GM19395 (cell line): ENCODE measurements around the gene KLHDC7A.

Source experiments
- ATAC-seq: cut with Tn5 transposase; IDR thresholded peaks from one replicate; pipeline ENCODE4 v1.9.1; 2021; ENCODE audit warnings: mild to moderate bottlenecking, moderate library complexity; ENCODE audit not compliant: unreplicated experiment

KLHDC7A gene

DNA sequence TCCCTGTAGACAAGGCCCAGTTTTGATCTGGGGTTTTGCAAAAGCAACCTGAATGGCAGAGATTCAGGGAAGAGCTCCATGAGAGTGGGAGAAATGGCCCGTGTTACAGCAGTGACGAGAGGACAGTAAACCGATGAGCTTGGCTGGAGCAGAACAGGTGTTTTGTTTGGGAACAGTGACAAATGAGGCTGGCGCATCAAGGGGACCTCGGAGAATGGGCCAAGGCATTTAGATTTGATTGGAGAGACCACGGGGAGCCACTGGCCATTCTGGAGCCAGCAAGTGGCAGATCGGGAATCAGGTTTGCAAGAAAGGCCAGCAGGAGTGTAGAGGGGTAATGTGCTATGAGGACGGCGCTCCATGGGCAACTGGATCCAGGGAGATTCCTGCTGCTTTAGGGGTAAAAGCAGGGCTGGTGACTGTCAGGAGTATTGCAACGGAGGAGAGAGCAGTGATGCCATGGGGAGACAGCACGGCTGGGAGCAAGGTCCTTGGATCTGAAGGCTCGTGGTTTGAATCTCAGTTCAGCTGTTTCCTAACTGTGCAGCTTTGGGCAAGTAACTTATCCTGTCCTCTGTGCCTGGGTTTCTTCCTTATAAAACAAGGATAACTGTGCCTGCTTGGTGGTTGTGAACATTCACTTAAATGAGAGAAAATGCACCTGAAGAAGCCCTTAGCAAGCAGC is 9.9 kb upstream of the KLHDC7A start:
- ATAC-seq = no peak

DNA sequence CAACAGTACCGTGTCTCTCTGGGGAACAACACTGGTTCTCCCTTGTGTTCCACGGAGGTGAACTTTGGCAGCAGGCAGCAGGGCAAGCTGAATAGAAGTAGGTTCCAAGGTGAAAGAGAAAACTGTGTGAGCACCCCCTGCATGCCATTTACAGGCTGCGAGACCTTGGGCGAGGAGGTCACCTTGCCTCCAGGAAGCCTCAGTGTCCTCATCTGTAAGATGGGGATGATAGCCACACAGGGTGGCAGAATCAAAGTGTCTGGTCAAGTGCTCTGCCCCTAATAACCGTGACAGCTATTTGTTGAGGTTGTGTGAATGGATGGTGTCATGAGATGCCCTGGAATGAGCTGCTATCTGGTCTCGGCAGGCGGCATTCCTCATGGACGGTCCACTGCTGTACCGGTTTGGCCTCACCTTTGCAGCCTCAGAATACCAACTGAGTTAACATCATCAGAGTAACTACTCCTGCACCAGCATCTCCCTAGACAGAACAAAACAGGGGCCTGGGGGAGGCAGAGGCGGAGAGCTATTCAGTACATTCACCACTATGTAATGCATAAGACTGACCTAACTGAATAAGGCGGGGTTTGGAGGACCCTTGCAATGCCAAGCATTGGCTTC is 7.4 kb upstream of the KLHDC7A start:
- ATAC-seq = no peak

DNA sequence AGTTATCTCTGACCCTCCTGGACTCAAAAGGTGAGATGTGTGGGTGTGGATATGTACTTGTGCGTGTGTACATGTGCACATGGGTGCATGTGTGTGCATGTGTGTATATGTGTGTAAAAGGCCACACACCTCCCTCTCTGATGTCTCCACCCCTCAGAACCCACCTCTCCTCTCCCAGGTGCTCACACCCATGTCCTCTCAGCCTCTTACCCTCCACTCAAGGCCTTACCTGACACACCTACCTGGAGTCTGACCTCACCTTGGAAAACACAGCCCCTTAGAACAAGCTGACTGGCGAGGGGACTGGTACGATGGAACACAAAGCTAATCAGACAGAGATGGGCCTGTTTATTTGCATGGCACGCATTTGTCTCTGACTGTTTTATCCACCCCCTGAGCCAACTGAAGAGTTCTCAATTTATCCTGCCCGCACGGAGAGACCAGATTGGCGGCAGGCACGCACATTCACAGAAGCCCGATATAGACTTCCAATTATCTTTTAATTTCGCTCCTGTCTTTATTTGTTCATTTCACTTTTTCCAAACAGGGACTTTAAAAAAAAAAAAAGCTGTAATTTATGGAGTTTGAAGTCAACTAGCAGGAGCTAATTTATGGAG is 6.1 kb upstream of the KLHDC7A start:
- ATAC-seq = no peak

DNA sequence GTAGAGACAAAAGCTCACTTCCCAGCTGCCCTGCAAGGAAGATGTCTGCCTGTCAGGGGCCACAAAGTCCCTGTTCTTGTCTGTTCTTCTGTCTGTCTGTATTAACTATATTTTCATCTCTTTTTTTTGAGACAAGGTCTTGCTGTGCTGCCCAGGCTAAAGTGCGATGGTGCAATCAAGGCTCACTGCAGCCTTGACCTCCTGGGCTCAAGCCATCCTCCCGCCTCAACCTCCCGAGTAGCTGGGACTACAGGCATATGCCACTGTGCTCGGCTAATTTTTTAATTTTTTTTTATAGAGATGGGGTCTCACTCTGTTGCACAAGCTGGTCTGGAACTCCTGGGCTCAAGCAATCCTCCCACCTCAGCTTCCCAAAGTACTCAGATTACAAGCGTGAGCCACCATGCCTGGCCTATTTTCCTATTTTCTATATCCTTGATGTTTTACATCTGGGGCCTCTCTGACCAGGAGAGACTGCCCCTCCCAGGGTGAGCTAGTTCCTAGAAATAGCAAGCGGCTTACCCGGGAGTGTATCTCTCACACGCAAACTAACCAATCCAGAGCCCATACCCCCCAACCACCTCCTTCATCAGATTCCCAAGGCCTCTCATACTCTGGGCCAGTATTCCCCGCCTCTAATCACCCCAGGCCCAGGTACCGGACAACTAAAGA is 5.4 kb upstream of the KLHDC7A start:
- ATAC-seq = no peak

DNA sequence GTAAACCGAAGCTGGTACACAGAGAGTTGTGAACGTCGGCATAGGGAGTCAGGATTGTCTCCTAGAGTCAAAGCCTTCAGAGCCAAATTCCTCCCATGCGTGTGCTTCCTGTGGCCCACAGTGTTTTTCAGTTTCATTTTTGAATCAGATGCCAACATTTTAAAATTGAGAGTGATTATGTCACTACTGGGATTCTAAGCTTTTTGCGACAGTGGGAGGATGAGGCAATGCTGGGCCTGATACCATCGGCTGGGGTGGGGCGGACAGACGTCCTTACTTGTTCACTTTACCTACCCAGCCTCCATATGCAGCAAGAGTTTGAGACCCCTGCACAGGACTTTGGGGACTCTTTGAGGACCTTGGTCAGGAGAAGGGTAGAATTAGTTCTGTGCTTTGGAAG is 1.3 kb upstream of the KLHDC7A start:
- no peak for ATAC-seq

DNA sequence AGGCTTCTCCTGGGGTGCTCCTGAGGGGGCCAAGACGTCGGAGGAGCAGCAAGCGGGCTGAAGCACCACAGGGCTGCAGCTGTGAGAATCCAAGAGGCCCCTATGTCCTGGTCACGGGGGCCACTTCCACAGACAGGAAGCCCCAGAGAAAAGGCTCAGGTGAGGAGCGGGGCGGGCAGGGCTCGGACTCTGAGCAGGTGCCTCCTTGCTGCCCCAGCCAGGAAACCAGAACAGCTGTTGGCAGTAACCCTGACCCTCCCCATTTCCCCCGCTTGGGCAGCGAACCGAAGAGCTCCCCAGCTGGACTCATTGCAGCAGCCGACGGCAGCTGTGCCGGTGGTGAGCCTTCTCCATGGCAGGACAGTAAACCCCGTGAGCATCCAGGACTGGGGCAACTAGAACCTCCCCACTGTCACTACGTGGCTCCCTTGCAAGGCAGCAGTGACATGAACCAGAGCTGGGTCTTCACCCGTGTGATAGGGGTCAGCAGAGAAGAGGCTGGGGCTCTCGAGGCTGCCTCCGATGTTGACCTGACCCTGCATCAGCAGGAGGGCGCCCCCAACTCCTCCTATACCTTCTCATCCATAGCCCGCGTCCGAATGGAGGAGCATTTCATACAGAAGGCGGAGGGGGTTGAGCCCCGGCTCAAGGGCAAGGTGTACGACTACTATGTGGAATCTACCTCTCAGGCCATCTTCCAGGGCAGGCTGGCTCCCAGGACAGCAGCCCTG is 625 bp downstream of the KLHDC7A start:
- ATAC-seq = no peak

DNA sequence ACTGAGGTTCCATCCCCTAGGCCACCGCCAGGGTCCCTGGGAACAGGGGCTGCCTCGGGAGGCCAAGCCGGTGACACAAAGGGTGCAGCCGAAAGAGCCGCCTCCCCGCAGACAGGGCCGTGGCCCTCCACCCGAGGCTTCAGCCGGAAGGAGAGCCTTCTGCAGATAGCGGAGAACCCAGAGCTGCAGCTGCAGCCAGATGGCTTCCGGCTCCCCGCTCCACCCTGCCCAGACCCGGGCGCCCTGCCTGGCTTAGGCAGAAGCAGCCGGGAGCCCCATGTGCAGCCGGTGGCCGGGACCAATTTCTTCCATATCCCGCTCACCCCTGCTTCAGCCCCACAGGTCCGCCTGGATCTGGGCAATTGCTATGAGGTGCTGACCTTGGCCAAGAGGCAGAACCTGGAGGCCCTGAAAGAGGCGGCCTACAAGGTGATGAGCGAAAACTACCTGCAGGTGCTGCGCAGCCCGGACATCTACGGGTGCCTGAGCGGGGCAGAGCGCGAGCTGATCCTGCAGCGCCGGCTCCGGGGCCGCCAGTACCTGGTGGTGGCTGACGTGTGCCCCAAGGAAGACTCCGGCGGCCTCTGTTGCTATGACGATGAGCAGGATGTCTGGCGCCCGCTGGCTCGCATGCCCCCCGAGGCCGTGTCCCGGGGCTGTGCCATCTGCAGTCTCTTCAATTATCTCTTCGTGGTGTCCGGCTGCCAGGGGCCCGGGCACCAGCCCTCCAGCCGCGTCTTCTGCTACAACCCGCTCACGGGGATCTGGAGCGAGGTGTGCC is 1.4 kb downstream of the KLHDC7A start:
- no peak for ATAC-seq

DNA sequence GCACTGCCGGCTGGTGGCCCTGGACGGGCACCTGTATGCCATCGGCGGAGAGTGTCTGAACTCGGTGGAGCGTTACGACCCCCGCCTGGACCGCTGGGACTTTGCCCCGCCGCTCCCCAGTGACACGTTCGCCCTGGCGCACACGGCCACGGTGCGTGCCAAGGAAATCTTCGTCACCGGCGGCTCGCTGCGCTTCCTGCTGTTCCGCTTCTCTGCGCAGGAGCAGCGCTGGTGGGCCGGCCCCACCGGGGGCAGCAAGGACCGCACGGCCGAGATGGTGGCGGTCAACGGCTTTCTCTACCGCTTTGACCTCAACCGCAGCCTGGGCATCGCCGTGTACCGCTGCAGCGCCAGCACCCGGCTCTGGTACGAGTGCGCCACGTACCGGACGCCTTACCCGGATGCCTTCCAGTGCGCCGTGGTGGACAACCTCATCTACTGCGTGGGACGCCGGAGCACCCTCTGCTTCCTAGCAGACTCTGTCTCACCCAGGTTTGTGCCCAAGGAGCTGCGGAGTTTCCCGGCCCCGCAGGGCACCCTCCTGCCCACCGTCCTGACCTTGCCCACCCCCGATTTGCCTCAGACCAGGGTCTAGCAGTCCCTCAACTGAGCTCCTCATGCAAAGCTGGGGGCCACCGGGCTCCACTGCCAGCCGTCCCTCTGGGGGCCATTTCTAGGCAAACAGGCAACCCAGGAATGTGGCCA is 2.1 kb downstream of the KLHDC7A start:
- ATAC-seq = no peak

DNA sequence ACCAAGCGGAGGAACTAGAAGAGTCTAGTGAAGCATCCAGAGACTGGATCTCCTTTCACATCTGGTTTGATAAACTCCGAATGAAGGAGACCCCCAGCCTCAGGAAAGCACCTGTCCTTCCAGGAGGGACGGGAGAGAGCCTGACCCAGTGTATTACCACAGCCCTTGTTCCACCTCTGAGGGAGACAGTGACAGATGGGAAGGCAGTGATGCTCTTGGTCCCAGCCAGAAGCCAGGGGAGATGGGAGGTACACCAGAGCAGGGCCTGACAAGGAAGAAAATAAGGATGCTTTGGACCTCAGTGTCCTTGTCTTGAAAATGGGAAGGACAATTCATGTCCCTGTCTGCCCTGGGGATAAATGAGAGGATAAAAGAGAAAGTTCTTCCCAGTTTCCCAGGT is 3.5 kb downstream of the KLHDC7A start:
- ATAC-seq = no peak

DNA sequence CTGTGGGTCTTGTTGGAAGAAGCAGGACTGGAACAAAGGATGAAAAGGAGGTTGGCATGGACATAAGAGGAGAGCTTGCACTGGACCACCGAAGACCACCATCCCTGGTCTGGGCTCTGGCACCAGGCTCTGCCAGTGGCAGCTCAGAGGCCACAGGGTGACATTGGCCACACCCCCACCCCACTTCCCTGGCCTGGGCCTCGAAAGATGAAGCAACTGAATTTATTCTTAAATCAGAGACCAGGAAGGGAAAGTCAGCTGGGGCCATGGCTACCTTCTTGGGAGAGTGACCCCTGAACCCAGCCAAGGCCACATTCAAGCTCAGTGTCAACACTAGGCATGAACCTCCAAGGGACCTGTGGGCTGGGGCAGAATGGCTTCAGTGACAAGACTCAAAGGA is 4.0 kb downstream of the KLHDC7A start:
- no peak for ATAC-seq

DNA sequence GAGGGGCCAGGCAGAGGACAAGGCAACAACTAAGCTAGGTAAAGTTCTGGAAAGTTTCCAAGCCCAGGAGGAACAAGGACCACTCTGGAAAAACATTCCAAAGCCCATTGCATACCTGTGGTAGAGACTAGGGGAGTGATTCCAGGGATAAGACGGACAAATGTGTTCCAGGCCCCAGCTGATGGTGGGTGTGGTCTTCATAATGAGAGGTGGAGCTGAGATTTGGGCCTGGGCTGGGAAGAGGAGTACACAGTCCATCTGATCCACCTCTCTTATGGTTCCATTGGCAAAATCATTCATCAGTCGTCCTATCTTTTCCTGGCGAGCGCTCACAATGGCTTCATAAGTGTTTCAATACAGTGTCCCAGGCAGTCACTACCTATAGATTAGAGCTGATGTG is 4.5 kb downstream of the KLHDC7A start:
- no peak for ATAC-seq

DNA sequence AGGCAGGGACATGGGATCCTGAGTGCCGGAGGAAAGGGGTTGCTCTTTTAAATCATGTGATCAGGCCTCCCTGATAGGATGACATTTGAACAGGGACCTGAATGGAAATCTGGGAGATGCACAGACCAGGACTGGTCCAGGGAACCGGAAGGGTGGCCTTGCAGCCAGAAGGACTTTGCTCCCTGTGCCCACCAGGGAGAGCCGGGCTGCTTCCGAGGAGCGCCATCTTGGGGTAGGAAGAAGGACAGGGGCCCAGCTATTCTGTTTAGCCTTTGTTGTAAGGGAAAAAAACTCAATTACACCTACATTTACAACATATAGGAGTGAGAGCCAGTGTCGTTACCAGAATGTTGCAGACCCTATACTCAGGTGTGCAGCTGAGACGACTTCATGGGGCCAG is 5.5 kb downstream of the KLHDC7A start:
- ATAC-seq = no peak

DNA sequence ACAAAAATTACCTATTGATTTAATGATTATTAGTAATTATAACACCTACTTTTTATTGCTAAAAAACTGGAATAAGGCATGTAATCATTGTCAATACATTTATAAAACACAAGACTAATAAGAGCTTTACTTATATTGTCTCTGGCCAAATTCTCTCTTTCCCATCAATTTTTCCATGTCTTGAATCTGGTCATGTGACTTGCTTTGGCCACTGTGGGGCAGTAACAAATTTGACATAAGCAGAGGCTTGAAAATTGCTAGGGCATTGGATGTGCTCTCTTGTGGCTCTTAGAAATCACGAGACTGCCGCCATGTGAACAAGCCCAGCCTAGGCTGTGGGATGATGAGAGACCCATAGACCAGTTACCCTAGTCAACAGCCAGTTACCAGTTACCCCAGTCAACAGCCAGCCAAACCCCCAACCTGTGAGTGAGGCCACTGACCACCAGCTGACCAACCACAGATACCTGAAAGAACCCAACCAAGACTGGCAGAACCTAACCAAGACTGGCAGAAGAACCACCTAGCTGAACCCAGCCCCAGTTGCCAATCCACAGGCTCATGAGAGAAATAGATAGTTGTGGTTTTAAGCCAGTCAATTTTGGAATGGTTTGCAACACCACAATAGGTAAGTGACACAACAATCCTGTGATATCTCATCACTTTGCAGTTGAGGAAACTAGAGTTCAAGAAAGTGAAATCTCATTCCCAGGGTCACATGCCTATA is 8.8 kb downstream of the KLHDC7A start:
- ATAC-seq = no peak

DNA sequence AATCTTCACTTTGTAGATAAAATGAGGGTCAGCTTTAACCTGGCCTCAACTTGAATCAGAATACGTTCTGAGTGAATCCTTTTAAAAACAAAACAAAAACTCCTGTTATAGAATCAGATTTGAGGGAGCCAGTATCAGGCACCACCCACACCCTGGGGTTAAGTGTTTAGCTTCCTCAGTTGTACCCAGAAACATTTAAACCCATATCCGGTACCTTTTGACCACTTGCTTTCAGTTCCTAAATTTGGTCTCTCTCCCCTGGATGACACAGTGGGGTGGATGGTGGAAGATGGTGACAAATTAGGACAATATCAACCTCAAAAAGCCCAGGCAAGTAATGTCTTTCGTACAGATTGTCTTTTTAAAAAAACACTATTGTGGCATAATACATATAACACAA is 10.4 kb downstream of the KLHDC7A start:
- ATAC-seq = no peak

DNA sequence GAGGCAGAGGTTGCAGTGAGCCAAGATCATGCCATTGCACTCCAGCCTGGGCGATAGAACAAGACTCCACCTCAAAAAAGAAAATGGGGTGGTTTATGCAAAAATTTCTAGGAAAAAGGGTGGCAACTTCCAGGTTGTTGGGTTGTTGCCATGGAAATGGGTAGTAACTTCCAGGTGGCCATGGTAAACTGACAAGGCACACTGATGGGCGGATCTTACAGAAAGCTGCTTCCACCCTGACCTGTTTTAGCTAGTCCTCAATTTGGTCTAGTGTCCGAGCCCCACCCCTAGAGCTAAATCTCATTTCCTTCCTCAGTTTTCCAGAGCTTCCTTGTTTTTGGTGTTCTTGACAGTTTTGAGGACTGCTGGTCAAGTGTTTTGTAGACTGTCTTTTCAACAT is 13.6 kb downstream of the KLHDC7A start:
- no peak for ATAC-seq

DNA sequence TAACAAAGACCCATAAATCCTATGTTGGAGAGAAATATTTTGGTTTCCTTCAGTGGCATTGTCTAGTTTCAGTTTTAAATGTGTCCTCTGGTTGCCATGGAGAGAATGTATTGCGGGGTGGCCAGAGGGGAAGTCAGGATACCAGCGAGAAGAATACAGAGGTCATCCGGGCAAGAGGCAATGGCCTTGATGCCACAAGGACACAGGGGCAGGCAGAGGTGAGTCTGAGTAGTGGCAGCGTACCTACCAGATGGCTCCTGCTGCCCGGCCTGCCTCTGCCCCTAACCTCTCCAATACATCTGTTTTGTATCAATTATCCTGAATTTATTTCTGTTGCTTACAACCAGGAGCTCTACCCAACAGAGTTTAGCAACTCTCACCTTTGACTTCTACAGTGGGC is 14.9 kb downstream of the KLHDC7A start:
- ATAC-seq = no peak

DNA sequence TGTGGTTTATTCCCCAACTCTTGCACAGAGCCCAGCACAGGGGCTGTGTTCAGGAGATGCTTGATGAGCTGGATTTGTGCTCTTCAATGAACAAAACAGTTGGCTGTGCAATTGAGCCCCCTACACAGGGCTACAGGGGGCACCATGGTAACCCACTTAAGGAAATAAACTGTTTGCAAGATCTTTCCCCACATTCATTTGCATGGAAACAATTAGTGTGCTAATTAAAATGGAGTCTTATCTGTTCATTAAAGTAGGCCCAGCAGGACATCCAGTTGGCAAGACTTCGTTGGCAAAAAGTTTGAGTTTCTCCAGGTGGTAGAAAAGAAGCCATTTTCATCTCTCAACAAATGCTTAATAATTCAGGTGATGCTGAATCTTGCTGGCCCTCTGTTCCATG is 15.3 kb downstream of the KLHDC7A start:
- no peak for ATAC-seq

DNA sequence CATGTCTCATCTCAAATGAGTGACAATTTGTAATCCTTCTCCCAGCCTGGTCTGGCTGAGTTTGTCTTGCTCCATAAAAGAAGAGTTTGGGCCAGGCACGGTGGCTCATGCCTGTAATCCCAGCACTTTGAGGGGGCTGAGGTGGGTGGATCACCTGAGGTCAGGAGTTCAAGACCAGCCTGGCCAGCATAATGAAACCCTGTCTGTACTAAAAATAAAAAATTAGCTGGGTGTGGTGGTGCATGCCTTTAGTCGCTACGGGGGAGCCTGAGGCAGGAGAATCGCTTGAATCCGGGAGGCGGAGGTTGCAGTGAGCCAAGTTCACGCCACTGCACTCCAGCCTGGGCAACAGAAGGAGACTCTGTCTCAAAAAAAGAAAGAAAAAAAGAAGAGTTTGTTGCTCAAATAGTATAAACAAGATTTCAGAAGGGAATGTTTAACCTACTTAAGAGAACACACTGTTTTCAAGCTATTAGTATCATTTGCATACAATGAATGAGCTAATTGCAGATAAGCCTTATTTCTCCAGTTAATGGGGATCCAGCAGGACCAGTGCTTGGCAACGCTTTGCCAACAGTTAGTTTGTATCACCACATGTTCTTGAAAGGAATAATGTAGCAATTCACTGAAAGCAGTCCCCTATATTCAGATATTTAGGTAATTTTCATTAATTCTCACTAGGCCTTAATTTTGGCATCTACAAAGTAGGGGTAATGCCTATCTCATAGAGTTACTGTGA is 15.9 kb downstream of the KLHDC7A start:
- no peak for ATAC-seq

DNA sequence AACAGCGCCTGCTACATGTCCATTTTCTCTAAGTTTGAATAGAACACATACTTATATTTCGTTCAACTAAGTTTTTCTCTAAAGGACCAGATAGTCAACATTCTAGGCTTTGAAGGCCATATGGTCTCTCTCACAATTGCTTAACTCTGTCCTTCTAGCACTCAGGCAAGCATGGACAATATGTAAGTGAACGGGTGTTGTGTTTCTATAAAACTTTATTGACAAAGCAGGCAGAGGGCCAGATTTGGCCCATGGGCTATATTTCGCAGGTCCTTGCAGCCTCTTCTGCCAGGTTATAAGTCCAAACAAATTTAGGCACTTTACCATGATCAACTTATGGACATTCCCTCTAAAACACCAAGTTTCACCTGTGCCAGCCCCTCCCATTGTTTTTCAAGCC is 21.1 kb downstream of the KLHDC7A start:
- no peak for ATAC-seq
